Transverse colon (tissue), 4 donors: ENCODE results near the gene DNAAF5. TPM values are rescaled to one million over a fixed set of nuclear protein-coding genes. Genes with fewer than 3 reads are reported as not detected.
A peak's percentile ranks its signal among the peaks of the same experiment; 100 is the strongest.
"Not testable (repeated sequence)": the region's sequence is repeated elsewhere in the genome, so short reads cannot be mapped to it uniquely, and the experiment has no call there.

Experiments
- DNase-seq: peaks from one replicate; pipeline ENCODE4 v3.0.0-alpha.2; 2019
- H3K27ac ChIP-seq, 4 donors: fragments of 200-600 bp; sonication (generic); 2 replicates each; pipeline ENCODE4 v1.5.1; 2016 to 2018; ENCODE audit warnings: inconsistent platforms in 4 of 4
- H3K27me3 ChIP-seq: fragments of 200-600 bp; sonication (generic); 2 replicates; pipeline ENCODE4 v1.5.1; 2017; ENCODE audit warnings: inconsistent platforms
- H3K36me3 ChIP-seq, 4 donors: fragments of 200-600 bp; sonication (generic); 2 replicates each; pipeline ENCODE4 v1.5.1; 2017 to 2019; ENCODE audit warnings: inconsistent platforms in 4 of 4
- H3K4me1 ChIP-seq, 4 donors: fragments of 200-600 bp; sonication (generic); 2 replicates each; pipeline ENCODE4 v1.5.1; 2017 to 2020; ENCODE audit warnings: inconsistent platforms in 4 of 4
- H3K4me3 ChIP-seq, 4 donors: fragments of 200-600 bp; sonication (generic); 1 replicate in 1 of 4; 2 replicates in 3 of 4; pipeline versions ENCODE4 v1.5.1 to v1.6.1; 2017 to 2019; ENCODE audit warnings: inconsistent platforms in 4 of 4
- H3K9me3 ChIP-seq, 2 donors: fragments of 200-600 bp; sonication (generic); 2 replicates each; pipeline ENCODE4 v1.5.1; 2017 to 2019; ENCODE audit warnings: inconsistent platforms in 2 of 2
- CTCF ChIP-seq, 5 experiments: fragments of 200-600 bp in 3 of 5; fragments of 450-650 bp in 2 of 5; sonication (generic) in 3 of 5; IDR thresholded peaks; 1 replicate in 2 of 5; 2 replicates in 3 of 5; pipeline ENCODE4 v1.5.1; 2016 to 2017; ENCODE audit warnings: antibody characterized with exemption in 5 of 5, inconsistent platforms in 3 of 5, mild to moderate bottlenecking in 2 of 5, moderate library complexity in 1 of 5
- EP300 ChIP-seq: sonication (generic); formaldehyde crosslinking; IDR thresholded peaks from one replicate; pipeline ENCODE4 v1.6.1; 2017; ENCODE audit warnings: antibody characterized with exemption, low read depth
- POLR2A ChIP-seq: fragments of 450-650 bp; IDR thresholded peaks from one replicate; pipeline ENCODE4 v1.6.1; 2016; ENCODE audit warnings: antibody characterized with exemption, mild to moderate bottlenecking, moderate library complexity
- POLR2AphosphoS5 ChIP-seq, 3 donors: sonication (generic); formaldehyde crosslinking; IDR thresholded peaks; one replicate each; pipeline ENCODE4 v1.6.1; 2016; ENCODE audit warnings: antibody characterized with exemption in 3 of 3
- WGBS, 2 donors: methylation state at CpG; one replicate each; pipeline ENCODE4 v1.1.5; 2018; ENCODE audit warnings: low coverage in 1 of 2; 5-methylcytosine and 5-hydroxymethylcytosine counted together
- in situ Hi-C, 4 donors: fragments of 200-750 bp; cut with MboI; loops; one replicate each; pipeline versions ENCODE4 v1.15.0 to v1.15.1; 2017; ENCODE audit warnings: low sequenced_read_pairs in 3 of 4, low pct_ligation_motif_present in 1 of 4, low pct_unique_long_range_greater_than_20kb in 1 of 4
- intact Hi-C: fragments of 100-400 bp; cut with DNase I; formaldehyde crosslinking; loops from one replicate; pipeline ENCODE4 v1.15.1; 2023; ENCODE audit warnings: low total_unique reads
- total RNA-seq, 4 donors: library from RNA; depleted of rRNA; stranded (reverse); fragments of >200 nt; gene quantifications; one replicate each; pipeline ENCODE4 v1.1.0, GENCODE V29; 2016

DNAAF5 gene
- total RNA-seq, 4 donors from 2014 or later, result 20.5 to 97.3 (median 34.6) TPM

- intact Hi-C loops (no loop called here), in situ Hi-C loops (no loop called here)
- 82 to 95% methylated on average over 4 to 18 of the region's 18 CpGs for WGBS, 2 donors
- H3K27me3 ChIP-seq, result no peaks in the 10 kb centered on the region
- TF ChIP-seq CTCF (IDR thresholded peaks at IDR 0.05) (no peak), POLR2AphosphoS5 (IDR thresholded peaks at IDR 0.05) (no peak), POLR2A (no peak)
- no peaks in the 10 kb centered on the region for H3K36me3 ChIP-seq
- peak overlapping the region; percentile 52 to 72 (median 62) for H3K27ac ChIP-seq
- H3K4me3 ChIP-seq, result peak overlapping the region in 2 of 4 donors; percentile 7 to 22
- peaks cover 10 to 32% (median 19%) of the 10 kb centered on the region in 4 donors for H3K4me1 ChIP-seq
- H3K9me3 ChIP-seq, result no peaks in the 10 kb centered on the region
- DNase-seq, result no peak
Measured at GRCh38 chr7:802500-803242, 76.2 kb downstream of the DNAAF5 start.

- H3K27me3 ChIP-seq, result no peaks in the 10 kb centered on the region
- peak overlapping the region in 3 of 4 donors; percentile 54 to 72 (median 70) for H3K27ac ChIP-seq
- in situ Hi-C loops, result no loop called here
- 66 to 88% methylated on average over 5 to 10 of the region's 10 CpGs for WGBS, 2 donors
- intact Hi-C loops, result no loop called here
- H3K9me3 ChIP-seq, result no peaks in the 10 kb centered on the region
- no peak overlapping the region for H3K4me3 ChIP-seq
- no peak for TF ChIP-seq POLR2AphosphoS5 (IDR thresholded peaks at IDR 0.05)
- no peak for TF ChIP-seq POLR2A
- no peak for TF ChIP-seq CTCF (IDR thresholded peaks at IDR 0.05)
- TF ChIP-seq EP300, result no peak
- H3K36me3 ChIP-seq, result no peaks in the 10 kb centered on the region
- no peak for DNase-seq
- H3K4me1 ChIP-seq, result peaks cover 10 to 32% (median 19%) of the 10 kb centered on the region in 4 donors
Measured at GRCh38 chr7:803243-803635, 76.7 kb downstream of the DNAAF5 start.

GRCh38 chr7:803796-804195 is 77.3 kb downstream of the DNAAF5 start:
- H3K27me3 ChIP-seq, H3K4me3 ChIP-seq, H3K9me3 ChIP-seq, DNase-seq, in situ Hi-C loops, H3K36me3 ChIP-seq, intact Hi-C loops, H3K27ac ChIP-seq: not testable (repeated sequence)
- 96% methylated on average over 4 of the region's 4 CpGs; no CpG with 5 or more reads in 1 of the 2 donors for WGBS, 2 donors
- H3K4me1 ChIP-seq, result peaks cover 10 to 32% (median 19%) of the 10 kb centered on the region in 4 donors

- DNase-seq, result peak; percentile 81
- Histone ChIP-seq H3K9me3 (no peaks in the 10 kb centered on the region), H3K36me3 (no peaks in the 10 kb centered on the region), H3K27ac (peak overlapping the region; percentile 72 to 82 (median 73)), H3K27me3 (no peaks in the 10 kb centered on the region), H3K4me1 (peaks cover 10 to 32% (median 19%) of the 10 kb centered on the region in 4 donors), H3K4me3 (peak overlapping the region in 1 of 4 donors; percentile 41)
- intact Hi-C loops (no loop called here), in situ Hi-C loops (no loop called here)
- peak; percentile 57 for TF ChIP-seq POLR2A
- TF ChIP-seq CTCF (IDR thresholded peaks at IDR 0.05), result no peak
- peak; percentile 57 to 77 (median 66) for TF ChIP-seq POLR2AphosphoS5 (IDR thresholded peaks at IDR 0.05)
- TF ChIP-seq EP300, result no peak
- 39 to 72% methylated on average over 5 to 18 of the region's 18 CpGs for WGBS, 2 donors
Measured at GRCh38 chr7:805261-805660, 78.8 kb downstream of the DNAAF5 start.
